DMS 273 treated with DMSO at 0.1 percent for 48 hours (cell line): ENCODE results near the gene NBDY.
"Not testable (repeated sequence)": the region's sequence is repeated elsewhere in the genome, so short reads cannot be mapped to it uniquely, and the experiment has no call there.

Experiments
- DNase-seq: peaks from one replicate; lab custom pipeline; 2025; lab: John Stamatoyannopoulos, UW

NBDY gene

GRCh38 chrX:56802428-56802827, 73.4 kb downstream of the NBDY start:
- DNase-seq, result no peak

DNA sequence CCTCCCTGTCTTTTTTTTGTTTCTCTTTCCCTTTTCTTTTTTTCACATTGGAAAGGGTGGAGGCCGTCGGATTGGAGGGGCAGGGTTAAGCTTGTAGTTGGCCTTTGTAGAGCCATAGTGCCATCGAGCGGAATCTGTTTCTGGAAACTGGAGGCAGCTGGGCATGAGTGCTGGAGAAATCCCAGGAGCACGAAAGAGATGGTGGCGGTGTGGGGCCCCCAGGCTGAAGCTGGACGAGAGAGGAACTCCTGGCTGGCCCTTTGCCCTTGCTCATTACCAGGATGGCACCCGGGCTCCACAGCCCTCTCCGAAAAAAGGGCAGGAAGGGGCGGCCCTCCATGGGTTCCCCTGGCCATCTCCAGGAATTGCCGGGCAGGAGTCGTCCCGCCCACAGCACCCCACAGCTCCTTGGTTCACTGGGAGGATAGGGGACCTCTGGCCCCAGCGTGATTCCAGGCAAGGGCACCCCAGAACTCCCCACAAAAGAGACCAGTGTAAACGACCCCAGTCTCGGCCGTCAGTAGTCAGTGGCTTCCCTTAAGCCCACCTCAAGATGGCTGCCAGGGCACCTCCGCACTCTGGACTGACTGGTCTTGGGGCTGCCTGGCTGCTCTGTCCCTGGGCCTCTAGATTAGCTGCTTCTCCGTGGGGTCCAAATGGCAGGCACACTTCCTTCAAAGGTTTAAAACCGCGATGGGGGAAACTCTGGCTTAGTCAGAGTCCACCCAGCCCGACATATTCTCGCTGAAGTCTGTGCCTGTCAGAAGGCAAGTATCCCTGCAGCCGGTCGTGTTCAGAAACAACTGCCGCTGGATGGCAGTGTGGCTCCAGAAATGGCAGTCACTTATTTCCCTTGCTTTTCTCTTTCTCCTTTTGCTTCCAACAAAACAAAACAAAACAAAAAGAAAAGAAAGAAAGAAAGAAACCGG, 74.1 kb downstream of the NBDY start:
- DNase-seq, result no peak

DNA sequence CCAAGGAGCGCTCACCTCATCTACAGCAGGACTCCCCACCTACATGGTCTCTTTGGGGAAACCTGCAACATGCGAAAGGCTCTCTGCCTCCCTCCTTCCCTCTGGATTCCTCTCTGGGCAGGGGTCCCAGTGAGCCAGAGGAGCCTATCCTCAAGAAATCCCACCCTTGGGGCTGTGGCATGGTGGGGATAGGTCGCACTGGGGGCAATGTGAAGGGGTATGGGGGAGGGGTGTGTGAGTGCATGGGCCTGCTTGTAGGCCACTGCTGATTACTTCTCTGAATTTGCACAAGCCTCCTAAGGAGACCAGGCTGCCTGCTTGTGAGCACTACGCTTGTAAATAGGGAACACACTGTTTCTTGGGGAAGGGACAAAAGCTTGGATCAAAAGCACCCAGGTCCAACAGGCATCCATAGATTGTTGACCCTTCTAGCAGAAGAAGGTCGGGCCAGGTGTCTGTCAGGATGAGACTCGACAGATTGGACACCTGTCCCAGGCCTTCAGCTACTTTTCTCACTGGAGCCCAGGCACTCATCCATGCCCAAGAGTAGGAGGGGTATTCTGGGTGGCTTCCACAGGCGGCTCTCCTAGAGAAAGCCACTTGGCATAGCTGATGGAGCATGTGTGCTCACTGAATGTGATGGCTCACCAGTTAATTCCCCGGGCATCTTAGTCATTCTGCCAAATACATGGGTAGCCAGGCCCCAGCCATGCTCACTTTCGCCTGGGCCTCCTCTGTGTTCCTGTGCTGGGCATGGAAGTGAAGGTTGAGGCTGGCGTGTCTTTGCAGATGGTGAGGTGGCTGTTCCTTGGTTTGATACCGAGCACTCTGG, 75.0 kb downstream of the NBDY start:
- no peak for DNase-seq

DNA sequence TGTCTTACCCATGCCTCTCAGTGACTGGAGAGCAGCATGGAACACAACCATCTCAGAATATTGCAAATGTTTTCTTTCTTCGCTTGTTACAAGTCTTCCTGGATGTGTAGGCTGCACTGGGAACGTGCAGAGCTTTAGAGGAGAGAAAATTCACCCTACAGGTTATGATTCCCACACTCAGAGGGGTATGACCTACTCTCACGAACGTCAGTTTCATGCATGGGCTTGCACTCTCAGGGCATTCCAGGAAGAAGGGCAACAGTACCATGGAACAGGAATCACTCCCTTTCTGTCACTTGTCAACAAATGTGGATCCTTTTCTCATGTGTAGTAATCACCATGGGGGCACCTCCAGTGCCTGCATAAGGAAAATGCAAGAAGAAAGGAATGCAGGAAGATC, 75.8 kb downstream of the NBDY start:
- no peak for DNase-seq

- DNase-seq, result no peak
These were observed 76.4 kb downstream of the NBDY start for GRCh38 chrX:56805399-56805798.

- not testable (repeated sequence) for DNase-seq
These were observed 77.1 kb downstream of the NBDY start for GRCh38 chrX:56806176-56806575.

GRCh38 chrX:56811599-56811998, 82.6 kb downstream of the NBDY start:
- DNase-seq, result no peak

- DNase-seq, result no peak
These were observed 83.6 kb downstream of the NBDY start for GRCh38 chrX:56812515-56813105.

GRCh38 chrX:56813318-56813837, 84.3 kb downstream of the NBDY start:
- no peak for DNase-seq

- no peak for DNase-seq
These were observed 88.1 kb downstream of the NBDY start for GRCh38 chrX:56817179-56817578.

GRCh38 chrX:56826020-56826419, 97.0 kb downstream of the NBDY start:
- DNase-seq, result no peak

DNA sequence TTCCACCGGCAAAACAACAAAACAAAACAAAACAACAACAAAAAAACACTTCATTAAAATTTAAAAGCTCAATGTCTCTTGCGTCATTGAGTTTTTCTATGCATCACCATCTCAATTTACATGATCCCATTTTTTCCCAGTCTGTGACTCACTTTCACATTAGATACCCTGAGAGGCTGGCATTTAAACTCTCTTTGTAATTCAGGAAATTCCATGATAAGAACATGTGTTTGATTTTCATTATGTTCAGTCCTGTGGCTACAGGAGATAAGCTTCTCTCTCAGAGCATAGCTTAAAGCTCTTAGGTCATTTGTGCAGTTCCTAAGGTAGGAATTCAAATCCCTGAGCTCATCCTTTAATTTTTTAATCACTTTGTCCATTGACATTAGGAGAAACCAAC, 104.6 kb downstream of the NBDY start:
- DNase-seq, result no peak

DNA sequence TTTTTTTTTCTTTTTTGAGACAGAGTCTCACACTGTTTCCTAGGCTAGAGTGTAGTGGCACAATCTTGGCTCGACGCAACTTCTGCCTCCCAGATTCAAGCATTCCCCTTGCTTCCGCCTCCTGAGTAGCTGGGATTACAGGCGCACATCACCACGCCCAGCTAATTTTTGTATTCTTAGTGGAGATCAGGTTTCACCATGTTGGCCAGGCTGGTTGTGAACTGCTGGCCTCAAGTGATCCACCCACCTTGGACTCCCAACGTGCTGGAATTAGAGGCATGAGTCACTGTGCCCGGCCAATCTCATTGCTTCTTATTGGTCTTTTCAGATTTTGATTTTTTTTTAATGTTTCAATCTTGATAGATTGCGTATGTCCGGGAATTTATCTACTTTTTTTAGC, 124.4 kb downstream of the NBDY start:
- no peak for DNase-seq

- no peak for DNase-seq
These were observed 128.0 kb downstream of the NBDY start for GRCh38 chrX:56857042-56857441.

DNA sequence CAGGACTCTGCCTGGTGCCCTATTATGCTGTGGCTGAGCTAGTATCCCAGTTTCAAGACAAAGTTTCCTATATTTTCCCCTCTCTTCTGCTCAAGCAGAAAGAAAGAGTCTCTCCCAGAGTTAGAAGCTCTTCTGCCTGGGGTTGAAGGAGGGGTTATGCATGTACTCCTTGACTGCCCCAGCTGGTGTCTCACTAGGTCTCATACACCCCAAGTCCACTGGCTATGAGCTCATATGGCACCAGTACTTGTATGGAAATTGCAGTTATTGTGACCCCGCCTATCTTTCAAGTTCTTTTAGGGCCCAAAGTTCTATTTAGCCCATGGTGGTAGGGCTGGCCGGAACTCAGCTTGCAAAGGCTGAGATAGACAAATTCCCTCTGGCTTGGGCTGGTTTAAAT, 131.8 kb downstream of the NBDY start:
- no peak for DNase-seq
